ENCODE data around the gene WDR87. TPM values are rescaled to one million over a fixed set of nuclear protein-coding genes. Genes with fewer than 3 reads are reported as not detected.

WDR87 gene
- total and polyA plus RNA-seq, 2 donors (not counting 3 experiments of a cell fraction or from before 2014, with no cell fraction given): not detected

DNA sequence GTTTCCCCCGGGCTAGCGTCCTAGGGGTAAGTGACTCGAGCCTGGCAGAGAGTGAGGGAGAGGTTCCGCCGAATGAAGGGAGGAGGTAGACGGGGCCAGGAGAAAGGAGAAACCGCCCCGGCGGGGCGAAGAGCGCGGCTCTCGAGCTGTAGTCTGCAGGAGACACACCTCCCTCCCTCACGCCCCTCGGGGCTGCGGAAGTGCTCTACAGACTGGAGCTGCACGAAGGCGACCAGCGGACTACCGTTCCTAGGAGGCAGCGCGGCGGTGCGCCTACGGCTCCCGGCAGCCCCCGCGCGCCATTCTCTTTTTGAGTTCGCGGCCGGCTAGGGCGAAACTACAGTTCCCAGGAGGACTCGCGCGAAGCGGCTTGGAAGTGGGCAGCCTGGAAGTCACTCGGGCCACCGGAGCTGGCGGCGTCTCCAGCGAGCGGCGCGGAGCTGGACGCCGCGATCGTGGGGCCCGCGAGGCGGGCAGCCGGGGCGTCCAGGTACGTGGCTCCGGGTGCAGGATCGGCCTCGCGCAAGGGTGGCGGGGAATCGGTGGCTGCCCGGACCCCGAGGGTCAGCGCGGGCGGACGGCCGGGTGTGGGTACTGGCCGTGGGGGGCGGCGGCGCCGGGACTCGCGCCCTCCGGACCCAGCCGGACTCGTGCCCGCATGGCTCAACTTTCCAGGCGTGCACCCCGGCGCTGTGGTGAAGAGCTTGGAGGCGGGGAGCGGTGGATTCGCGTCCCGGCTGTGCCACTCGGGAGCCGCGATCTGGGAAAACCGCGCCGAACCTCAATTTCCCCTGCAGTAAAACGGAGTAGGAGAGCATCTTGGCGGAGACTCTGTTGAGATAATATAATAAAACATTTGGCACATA is 708 bp upstream of the WDR87 start, which contains the start of gene SIPA1L3:
Gene SIPA1L3 (plus strand): TSS at position 340 of the 866 bp plus-strand sequence. CDS start 174,358 bp downstream, outside the sequence.
- H3K9ac ChIP-seq (replicated peaks; ENCODE audit: extremely low read depth, insufficient read depth, low read length): peak within 1 kb of the TSS; percentile 76
- peak; percentile 97 for DNase-seq (ENCODE audit: low read depth, low spot score)
- no peaks in the 10 kb centered on the region for H3K27me3 ChIP-seq (ENCODE audit: control insufficient read depth in 2 of 2, insufficient read depth in 2 of 2, low read length in 2 of 2)
- intact Hi-C loops (cut with micrococcal nuclease) (loop anchor here (1.0 to 2.0 kb wide), 4 partner anchors 54 to 137 kb away; no protein-coding TSS in a partner anchor), dilution Hi-C loops (cut with MboI; ENCODE audit: extremely low pct_ligation_motif_present, low sequenced_read_pairs) (no loop called here)
- H3K79me2 ChIP-seq (ENCODE audit: control insufficient read depth, insufficient read depth, low read length): peaks cover 44% of the 10 kb centered on the region
- no peaks in the 10 kb centered on the region for H3K9me3 ChIP-seq (replicated peaks; ENCODE audit: control insufficient read depth, insufficient read depth, low read length)
- CTCF ChIA-PET: interaction anchor here (0.7 to 8.4 kb wide), 10 partner anchors 10 to 328 kb away, joined by 3 to 145 read pairs (median 5); no protein-coding TSS in a partner anchor
- H4K20me1 ChIP-seq (replicated peaks; ENCODE audit: control insufficient read depth, extremely low read depth, insufficient read depth, low read length): no peaks in the 10 kb centered on the region
- POLR2A ChIA-PET: interaction anchor here (0.6 to 1.9 kb wide), 5 partner anchors 10 to 727 kb away, joined by 3 to 25 read pairs (median 4); no protein-coding TSS in a partner anchor
- H3K36me3 ChIP-seq (ENCODE audit: control insufficient read depth in 2 of 2, extremely low read depth in 1 of 2, insufficient read depth in 2 of 2, low read length in 2 of 2): no peaks in the 10 kb centered on the region
- peak; percentile 93 for FAIRE-seq
- H3K4me2 ChIP-seq (ENCODE audit: insufficient read depth, low read length): peak within 1 kb of the TSS; percentile 83
- peak within 1 kb of the TSS; percentile 40 to 99 (median 83) for H3K4me3 ChIP-seq (replicated peaks in 1 of 3; ENCODE audit: insufficient read depth in 1 of 3, low read depth in 1 of 3, low read length in 3 of 3)
- H3K4me1 ChIP-seq (ENCODE audit: control insufficient read depth, extremely low read depth, insufficient read depth, low read length): peaks cover 15% of the 10 kb centered on the region
- TF ChIP-seq JUN (IDR thresholded peaks at IDR 0.05; ENCODE audit: borderline replicate concordance, insufficient read depth, insufficient read length, low read depth) (no peak), EZH2 (IDR thresholded peaks at IDR 0.05; ENCODE audit: borderline replicate concordance, low read depth, low read length, severe bottlenecking) (no peak), POLR2A (IDR thresholded peaks at IDR 0.05; ENCODE audit: low read depth, low read length) (peak; percentile 82), CTCF (IDR thresholded peaks at IDR 0.05; ENCODE audit: extremely low read depth in 1 of 2, insufficient read depth in 1 of 2, low read depth in 1 of 2, low read length in 2 of 2) (no peak), MYC (IDR thresholded peaks at IDR 0.05; ENCODE audit: low read depth, low read length) (no peak), POLR2AphosphoS5 (IDR thresholded peaks at IDR 0.05; ENCODE audit: insufficient read depth, low read depth, low read length) (peak; percentile 46), FOS (IDR thresholded peaks at IDR 0.05; ENCODE audit: borderline replicate concordance, insufficient read depth, low read length) (no peak)
- TF ChIP-seq, protein P1, sequence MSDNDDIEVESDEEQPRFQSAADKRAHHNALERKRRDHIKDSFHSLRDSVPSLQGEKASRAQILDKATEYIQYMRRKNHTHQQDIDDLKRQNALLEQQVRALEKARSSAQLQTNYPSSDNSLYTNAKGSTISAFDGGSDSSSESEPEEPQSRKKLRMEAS (IDR thresholded peaks at IDR 0.05; ENCODE audit: insufficient read depth, insufficient read length): peak; percentile 13
- H2AFZ ChIP-seq (ENCODE audit: low read depth, low read length): peak within 1 kb of the TSS; percentile 98
- H3K9me1 ChIP-seq (replicated peaks; ENCODE audit: control insufficient read depth, extremely low read depth, insufficient read depth, low read length): no peaks in the 10 kb centered on the region
- no TSS peak for BruUV-seq (replicated peaks)
- H3K27ac ChIP-seq (ENCODE audit: insufficient read depth, low read depth, low read length): peak within 1 kb of the TSS; percentile 50

All from endothelial cell of umbilical vein (primary cell).